ENCODE results near the gene C8G.

C8G gene

DNA sequence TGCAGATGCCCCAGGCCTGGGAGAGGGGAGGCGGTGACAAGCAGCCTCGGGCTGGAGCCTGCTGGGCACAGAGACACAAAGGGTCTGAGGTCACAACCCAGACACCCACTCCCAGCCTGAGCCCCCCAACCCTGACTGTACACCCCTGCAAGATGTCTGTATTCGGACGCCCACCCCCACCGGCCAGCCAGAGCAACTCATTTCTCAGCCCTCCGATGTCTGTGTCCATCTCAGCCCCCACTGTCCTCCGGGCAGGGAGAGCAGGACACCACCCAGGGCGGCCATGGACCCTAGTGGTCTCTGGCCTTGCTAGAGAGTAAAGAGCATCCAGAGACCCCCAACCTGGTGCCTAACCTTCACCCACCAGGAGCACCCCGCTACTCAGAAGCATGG is 10.9 kb downstream of the C8G start:
- DNase-seq, result no peak

DNA sequence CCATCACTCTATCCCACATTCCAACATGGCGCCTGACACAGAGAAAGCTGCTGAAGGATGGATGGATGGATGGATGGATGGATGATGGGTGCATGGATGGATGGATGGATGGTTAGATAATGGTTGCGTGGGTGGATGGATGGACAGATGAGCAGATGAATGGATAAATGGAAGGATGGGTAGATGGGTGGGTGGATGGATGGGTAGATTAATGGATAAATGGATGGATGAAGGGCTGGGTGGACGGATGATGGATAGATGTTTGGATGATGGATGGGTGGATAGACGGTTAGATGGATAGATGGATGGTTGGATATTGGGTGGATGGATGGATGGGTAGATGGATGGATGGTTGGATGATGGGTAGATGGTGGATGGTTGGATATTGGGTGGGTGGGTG is 11.6 kb downstream of the C8G start:
- DNase-seq, result no peak

DNA sequence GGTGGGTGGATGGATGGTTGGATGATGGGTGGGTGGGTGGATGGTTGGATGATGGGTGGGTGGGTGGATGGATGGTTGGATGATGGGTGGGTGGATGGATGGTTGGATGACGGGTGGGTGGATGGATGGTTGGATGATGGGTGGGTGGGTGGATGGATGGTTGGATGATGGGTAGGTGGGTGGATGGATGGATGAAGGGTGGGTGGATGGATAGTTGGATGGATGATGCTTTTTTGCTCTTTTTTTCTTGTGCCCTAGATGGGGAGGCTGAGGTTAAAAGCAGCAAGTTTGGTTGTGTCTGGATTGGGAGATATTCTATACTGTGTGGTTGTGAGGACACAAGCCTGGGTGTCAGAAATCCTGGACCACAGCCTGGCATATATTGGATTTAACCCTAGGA is 12.4 kb downstream of the C8G start:
- no peak for DNase-seq

DNA sequence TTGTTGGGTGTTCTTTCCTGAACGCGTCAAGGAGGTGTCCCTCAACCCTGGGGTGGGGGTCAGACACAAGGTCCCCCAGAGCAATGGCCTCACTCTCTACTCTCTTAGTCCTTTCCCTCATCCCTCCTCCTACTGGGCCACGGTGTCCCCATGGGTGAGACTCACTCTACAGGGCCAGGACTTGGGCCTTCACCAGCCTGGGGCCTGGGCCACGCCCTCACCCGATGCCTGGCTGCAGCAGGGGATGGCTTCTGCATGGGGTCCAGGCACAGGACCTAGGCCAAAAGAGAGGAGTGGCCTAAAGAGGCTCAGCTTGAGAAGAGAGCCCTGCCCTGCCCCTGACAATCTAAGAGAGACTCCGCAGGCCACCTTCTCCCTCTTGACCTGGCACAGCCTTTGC is 12.9 kb downstream of the C8G start:
- DNase-seq, result no peak

DNA sequence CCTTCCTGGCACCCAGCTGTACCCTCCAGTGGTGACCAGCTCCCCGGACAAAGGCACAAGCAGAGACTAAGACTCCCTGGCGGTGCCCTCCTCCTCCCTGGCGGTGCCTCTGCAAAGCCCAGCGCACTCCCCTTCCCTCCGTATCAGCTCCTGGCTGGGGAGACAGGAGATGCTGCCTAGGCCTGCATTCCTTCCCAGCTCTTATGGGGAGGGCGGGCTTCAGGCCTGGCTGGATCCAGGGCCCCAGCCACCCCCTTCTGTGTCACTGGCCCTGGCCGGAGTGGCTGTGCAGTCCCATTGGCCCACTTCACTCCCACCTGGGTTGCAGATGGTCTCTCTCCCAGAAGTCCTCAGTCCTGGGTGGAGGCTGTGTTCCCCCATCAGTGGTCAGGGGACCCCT is 13.4 kb downstream of the C8G start:
- DNase-seq, result no peak

DNA sequence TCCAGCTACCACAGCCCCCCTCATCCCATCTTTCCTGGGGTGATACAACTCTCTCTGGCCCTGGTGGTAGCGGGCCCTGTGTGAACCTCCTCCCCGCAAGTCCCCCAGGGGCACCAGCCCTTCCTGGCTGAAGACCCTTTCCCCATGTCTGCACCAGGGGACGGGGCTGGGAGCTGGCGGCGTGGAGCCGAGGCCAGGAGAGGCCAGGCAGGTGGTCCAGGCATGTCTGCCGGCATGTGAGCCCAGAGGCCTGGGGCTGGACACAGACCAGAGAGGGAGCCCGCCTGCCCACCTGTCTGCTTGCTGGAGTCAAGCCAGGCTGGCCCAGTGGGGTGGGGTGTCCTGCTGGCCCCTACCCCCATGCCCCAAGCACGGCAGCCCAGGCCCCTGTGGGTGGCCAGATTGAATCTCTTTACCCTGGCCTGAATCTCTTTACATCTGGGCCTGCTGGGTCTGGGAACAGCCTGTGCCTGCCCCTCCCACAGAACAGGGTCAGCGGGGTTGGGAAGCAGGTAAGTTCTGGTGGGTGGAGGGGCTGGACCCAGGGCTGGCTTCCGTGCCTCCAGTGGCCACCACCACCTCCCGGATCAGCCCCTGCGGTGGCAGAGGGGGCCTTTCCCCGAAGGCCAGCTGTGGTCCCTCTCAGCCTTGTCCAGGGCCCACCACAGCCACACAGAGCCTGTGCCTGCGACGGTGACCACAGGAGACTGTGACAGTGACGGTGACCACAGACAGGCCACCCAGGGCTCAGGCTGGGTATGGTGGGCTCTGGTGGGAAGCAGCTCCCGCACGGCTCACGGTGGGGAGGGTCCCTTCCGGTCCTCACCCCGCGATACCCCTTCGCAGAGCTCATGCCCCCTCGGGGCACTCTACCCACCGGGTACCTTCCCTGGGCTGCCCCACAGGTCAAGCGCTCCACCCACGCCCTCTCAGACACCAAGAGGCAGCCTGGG is 14.1 kb downstream of the C8G start:
- DNase-seq, result no peak

DNA sequence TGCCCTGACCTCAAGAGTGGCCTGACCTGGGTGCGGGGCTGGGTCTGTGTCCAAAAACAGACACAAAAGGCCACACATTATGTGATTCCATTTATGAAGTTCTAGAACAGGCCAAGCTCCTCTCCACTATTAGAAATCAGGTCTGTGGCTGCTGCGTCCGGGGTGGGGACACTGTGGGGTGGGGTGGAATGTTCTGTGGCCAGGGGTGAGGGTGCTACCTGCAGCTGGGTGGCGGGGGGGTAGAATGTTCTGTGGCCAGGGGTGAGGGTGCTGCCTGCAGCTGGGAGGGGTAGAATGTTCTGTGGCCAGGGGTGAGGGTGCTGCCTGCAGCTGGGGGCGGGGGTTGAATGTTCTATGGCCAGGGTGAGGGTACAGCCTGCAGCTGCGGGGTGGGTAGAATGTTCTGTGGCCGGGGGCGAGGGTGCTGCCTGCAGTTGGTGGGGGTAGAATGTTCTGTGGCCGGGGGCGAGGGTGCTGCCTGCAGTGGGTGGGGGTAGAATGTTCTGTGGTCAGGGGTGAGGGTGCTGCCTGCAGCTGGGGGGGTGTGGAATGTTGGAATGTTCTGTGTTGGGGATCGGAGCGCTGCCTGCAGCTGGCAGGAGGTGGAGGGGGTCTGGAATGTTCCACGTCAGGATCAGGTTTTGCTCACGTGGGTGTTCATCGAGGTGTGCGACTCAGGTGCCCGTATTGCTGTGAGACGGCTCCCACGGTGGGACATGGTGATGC is 15.3 kb downstream of the C8G start:
- DNase-seq, result peak; percentile 49 to 55

DNA sequence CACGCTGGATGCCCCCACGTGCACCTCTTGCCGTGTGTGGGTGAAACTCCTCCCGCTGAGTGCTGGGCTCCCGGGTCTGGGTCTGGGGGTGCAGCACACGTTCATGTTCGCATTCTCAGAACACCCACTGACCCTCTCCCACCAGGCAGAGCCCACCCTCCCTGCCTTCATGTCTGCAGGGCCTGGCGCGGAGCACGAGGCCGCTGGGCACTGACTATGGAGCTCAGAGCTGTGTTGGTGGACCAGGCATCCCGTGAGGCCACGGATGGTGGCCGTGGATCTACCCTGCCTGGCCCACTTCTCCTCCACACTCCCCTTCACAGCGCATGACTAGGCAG is 15.9 kb downstream of the C8G start:
- DNase-seq, result no peak

DNA sequence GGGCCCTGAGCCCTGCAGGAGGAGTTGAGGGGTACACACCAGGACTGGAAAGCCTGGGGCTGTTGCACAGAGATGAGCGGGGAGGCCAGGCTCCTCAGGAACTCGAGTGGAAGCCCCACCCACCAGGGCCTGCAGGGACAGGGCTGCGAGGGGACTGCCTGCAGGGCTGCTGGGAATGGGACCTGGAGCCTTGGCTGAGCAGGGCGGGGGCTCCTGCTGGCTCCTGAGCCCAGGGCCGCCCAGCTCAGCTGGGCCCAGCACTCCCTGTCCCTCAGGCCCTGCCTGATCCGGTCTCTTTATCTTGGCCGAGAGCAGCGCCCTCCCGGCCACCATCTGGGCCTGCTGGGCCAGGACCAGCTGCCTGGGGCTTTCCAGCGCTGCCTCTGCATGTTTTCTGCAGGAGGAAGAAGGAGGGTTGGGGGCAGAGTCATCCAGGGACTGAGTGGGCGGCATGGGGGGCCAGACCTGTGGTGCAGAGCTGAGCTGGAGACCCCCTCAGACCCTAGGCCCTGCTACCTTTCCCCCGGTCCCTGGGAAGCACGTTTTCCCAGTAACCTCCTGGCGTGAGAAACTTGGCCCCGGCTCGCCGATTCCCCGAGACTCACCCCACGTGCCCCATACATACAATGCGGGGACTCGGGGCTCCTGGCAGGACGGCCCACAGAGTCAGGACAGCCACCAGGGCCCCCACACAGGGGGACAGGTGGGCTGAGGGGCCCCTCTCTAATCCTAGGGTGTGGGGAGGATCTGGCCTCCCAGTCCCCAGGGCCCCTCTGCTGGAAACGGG is 16.4 kb downstream of the C8G start:
- DNase-seq, result no peak

DNA sequence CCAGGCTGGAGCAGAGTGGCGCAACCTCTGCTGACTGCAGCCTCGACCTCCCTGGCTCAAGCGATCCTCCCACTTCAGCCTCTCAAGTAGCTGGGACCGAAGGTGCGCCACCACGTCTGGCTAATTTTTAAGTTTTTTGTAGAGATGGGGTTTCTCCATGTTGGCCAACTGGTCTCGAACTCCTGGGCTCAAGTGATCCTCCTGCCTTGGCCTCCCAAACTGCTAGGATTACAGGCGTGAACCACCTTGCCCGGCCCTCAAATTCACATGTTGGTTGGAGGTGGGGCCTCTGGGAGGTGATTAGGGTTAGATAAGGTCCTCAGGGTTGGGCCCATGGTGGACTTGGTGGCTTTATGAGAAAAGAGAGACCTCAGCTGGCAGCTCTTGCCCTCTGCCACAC is 17.1 kb downstream of the C8G start:
- DNase-seq, result no peak

DNA sequence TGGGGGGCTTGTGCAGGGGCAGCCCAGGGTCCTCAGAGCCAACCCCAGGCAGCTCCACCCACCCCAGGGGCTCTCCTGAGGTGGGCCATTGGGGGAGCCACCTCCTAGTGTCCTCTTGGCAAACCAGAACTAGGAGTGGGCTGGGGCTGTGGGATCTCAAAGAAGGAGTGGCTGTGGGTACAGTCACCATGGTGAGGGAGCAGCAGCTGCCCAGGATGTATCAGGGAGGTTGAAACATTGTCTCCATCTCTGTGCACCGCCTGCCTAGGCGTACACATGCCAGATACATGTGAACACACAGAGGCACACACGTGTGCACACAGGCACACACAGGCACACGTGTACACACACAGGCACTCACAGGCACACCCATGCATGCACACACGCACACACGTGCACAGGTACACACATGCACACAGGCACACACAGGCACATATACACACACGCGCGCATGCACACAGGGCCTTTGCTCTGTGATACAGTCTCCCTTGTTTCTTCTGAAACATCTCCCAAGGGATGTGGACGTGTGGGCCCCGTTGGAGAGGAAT is 17.7 kb downstream of the C8G start:
- no peak for DNase-seq

DNA sequence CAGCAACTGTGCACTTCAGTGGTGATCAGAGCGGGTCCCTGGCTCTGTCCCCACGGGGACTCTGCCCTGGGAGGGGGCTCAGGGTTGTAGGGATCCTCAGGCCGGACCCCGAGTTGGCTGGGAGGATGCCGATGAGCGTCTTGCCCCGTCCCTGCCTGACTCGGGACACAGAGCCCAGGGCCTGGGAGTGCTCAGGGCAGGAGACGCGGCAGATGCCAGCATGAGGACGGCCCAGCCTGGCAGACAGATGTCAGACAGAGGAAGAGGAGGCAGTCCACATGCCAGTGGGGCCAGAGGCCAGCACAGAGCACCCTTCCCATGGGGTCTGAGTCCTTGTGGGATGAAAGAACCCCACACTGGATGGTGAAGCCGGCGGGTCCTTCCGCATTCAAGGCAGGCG is 18.3 kb downstream of the C8G start:
- no peak for DNase-seq

DNA sequence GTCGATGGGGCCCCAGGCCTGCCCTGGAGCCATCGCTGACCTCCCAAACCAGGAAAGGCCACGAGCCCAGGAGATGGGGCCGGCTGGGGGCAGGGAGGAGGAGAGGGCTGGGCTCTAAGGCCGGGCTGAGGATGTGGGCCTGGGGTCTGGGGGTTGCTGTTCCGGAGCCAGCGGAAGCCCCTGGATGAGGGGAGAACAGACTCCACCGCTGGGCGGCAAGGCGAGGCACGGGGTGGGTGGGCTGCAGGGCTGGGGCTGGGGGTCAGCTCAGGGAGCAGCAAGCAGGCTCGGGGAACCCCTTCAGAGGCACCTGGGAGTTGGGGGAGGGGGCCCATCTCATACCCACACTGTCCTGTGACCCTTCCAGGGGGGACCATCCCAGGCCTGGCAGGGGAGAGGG is 18.7 kb downstream of the C8G start:
- DNase-seq, result no peak

DNA sequence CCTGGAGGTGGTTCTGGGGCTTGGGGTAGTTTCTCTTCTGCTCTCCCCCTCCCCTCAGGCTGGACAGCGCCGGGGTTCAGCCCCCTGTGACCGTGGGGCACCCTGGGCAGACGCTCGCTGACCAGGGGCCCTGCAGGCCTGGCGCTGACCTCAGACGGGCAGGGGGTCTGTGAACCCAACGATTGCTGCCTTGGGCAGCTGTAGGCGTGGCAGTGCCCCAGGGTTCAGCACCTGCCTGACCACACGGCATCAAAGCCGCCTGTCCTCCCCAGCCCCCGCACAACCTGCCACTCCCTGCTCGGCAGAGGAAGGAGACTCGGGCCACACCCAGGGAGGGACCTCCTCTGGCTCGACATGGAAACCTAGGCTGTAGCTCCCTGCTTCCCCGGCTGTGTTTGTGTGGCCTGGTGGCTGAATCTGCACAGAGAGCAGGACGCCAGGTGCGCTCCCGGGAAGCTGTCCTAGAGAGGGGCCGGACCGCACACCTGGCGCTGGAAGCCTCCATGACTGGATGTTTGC is 19.2 kb downstream of the C8G start:
- DNase-seq, result no peak

DNA sequence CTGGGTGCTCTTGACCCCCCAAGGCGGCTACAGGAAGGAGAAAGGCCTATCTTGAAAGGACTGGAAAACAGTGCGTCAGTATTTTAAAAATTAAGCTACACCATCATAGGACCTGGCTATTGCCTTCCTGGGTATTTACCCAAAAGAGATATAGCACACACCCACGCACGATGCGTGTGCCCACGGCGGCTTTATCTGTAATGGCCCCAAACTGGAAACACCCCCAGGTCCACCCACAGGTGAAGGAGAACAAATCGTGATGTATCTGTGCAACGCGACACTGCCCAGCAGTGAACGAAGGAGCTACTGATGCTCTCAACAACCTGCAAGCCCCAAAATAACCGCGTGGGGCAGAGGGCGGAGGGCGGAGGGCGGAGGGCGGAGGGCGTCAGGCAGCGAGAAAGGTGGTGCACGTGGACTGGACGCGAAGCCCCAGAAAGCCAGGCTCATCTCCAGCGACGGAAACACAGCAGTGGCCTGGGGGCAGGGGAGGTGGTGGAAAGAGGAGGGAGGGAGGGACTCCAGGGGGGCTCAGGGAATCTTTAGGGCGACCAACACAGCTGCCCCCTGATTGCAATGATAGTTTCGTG is 19.9 kb downstream of the C8G start:
- no peak for DNase-seq

DNA sequence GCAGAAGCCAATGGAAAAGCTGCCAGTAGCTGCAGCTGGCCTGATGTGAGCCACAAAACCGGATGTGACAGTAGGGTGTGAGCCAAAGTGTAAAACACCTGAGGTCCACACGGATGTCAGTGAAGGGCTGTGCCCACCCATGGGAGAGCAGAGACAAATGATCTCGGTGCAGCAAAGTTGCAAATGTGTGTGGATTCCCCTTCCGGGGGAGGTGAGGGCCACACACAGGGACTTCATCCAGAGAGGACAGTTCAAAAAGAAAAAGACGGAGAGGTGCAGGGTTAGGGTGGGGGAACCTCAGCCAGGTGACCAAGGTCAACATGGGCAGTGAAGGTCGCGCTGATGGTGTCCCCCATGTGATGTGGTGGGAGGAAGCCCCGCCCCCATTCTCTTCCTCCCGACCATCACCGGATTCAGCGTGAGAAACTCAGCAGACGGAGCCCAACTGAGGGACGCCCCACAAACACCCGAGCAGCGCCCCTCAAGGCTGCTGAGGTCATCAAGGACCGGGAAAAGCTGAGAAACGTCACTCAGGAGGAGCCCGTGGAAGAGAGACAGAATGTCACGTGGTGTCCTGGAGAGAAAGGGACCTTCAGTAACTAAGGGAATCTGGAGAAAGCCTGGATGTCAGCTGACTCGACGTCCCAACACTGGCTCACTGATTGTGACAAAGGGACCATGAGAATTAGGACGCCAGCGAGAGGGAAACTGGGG is 20.9 kb downstream of the C8G start:
- DNase-seq, result peak; percentile 46 to 74

DNA sequence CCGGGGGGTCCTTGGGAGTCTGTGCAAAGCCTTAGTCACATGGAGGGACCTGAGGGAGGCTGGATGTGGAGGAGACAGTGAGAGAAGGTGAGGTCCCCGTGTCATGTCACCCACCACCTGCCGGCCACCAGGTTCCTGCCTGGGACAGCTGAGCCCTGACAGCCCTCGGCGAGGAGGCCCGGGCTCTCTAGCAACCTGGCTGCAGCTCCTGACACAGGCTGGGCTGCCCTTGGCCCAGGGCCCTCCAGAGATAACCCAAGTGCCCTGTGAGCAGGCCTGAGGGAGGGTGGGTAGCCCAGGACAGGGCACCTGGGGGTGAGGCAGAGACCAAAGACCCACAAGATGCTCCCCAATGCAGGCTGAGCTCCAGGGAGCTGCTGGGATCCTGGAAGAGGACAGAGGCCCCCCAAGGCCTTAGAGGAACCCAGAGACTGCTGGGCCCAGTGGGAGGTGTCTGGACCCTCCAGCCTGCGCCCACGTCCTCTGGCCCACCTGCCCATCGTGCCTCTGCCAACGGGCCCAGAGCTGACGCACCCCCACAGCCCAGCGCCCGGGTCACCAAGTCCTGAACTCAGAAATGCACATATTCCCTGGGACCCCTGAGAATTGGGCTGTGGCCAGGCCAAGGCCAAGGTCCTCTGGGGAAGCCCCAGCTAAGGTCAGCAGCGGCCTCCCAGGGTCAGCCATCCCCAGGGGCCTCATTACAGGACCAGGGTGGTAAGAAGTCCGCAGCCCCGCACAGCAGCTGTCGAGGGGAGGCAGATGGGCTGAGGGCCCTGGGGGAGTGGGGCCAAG is 23.5 kb downstream of the C8G start:
- DNase-seq, result no peak

DNA sequence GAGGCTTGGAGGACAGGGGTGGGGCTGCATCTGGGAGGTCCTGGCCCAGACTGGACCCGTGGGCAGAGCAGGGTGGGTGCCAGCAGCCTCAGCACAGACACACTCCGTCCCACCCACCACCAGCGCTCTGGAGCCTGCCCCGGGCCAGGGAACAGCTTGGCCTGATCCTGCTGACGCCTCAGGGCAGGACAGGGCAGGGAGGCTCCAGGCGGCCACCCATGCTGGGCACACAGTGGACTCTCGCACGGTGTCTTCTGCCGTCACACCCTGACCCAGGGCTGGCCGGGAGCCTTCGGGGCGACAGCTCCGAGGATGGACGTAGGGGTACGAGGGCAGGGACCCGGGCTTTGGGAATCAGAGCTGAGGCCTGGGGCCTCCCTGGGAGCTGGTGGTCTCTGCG is 24.1 kb downstream of the C8G start:
- DNase-seq, result no peak

DNA sequence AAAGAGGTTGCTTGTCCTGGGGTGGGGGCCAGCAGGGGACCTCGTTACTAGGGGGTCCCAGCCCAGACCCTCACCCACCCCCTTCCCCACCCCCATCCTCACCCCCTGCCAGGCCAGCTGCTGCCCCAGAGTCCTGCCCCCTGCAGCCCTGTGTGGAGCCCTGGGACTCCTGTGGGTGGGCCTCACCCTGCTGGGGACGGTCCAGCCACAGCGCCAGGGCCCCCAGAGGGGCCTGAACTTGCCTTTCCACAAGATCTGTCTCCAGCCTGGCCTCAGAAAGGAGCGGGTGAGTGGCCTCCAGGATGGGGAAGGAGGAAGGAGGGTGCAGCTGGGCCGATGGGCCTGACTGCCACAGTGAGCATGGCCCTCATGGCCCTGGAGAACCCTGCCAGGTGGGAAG is 24.7 kb downstream of the C8G start:
- no peak for DNase-seq

DNA sequence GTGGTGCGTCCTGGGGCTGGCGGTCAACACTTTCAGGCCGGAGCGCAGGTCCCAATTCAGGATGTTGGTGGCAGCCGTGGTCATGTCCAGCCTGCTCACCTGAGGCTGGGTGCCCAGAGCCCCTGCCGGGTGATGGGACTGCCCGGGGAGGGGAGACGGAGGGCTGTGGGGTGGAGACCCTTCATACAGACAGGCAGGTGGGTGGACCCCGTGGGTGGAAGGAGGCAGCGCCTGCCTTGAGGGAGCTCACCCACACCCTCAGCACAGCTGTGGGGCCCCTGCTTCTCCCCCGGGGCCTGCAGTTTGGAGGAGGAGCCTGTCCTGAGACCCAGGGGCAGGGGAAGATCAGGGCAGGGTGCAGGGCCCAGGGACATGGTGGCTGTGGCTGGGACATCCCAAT is 25.3 kb downstream of the C8G start:
- DNase-seq, result no peak

DNA sequence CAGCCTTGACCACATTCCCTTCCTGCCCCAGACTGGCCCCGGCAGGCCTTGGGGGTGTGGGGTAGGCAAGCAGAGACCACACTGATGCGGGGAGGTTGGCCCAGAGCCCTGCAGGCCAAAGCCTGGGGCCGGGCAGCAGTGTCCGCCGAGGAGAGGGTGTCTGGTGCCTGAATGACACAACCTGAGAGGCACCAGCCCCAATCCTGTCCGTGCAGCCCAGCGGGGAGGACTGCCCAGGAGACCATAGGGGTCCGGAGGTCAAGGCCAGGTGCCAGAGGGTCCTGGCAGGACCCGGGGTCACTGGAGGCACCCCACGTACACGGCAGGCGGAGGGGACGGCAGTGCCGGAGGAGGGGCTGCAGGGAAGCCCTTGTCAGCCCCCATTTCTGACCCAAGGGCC is 26.7 kb downstream of the C8G start:
- DNase-seq, result no peak
